ENCODE results near the gene PVALEF. TPM values are rescaled to one million over a fixed set of nuclear protein-coding genes. Genes with fewer than 3 reads are reported as not detected.
"Not testable (repeated sequence)": the region's sequence is repeated elsewhere in the genome, so short reads cannot be mapped to it uniquely, and the experiment has no call there.

Gene PVALEF
- total RNA-seq, 1 donor from 2014 or later = not detected

GRCh38 chr17:81221371-81221841 lies 56.1 kb downstream of the PVALEF start:
- Histone ChIP-seq H3K27me3 (ENCODE audit: control insufficient read depth, insufficient read depth, low read length) (no peaks in the 10 kb centered on the region), H3K4me3 (ENCODE audit: low read depth, low read length) (peak overlapping the region; percentile 73), H3K36me3 (ENCODE audit: control insufficient read depth, insufficient read depth, low read length) (no peaks in the 10 kb centered on the region)
- TF ChIP-seq CTCF (IDR thresholded peaks at IDR 0.05; ENCODE audit: insufficient read depth, low read length, poor library complexity, severe bottlenecking) = no peak
- no peak for DNase-seq (ENCODE audit: low read depth)

GRCh38 chr17:81221842-81222619 lies 56.7 kb downstream of the PVALEF start:
- Histone ChIP-seq H3K36me3 (ENCODE audit: control insufficient read depth, insufficient read depth, low read length) (no peaks in the 10 kb centered on the region), H3K27me3 (ENCODE audit: control insufficient read depth, insufficient read depth, low read length) (no peaks in the 10 kb centered on the region), H3K4me3 (ENCODE audit: low read depth, low read length) (peak overlapping the region; percentile 73)
- TF ChIP-seq CTCF (IDR thresholded peaks at IDR 0.05; ENCODE audit: insufficient read depth, low read length, poor library complexity, severe bottlenecking) = no peak
- no peak for DNase-seq (ENCODE audit: low read depth)

- peak overlapping the region; percentile 73 for H3K4me3 ChIP-seq (ENCODE audit: low read depth, low read length)
- H3K27me3 ChIP-seq (ENCODE audit: control insufficient read depth, insufficient read depth, low read length) = no peaks in the 10 kb centered on the region
- TF ChIP-seq CTCF (IDR thresholded peaks at IDR 0.05; ENCODE audit: insufficient read depth, low read length, poor library complexity, severe bottlenecking) = no peak
- DNase-seq (ENCODE audit: low read depth) = no peak
- no peaks in the 10 kb centered on the region for H3K36me3 ChIP-seq (ENCODE audit: control insufficient read depth, insufficient read depth, low read length)
These were observed 57.3 kb downstream of the PVALEF start for GRCh38 chr17:81222620-81222905.

GRCh38 chr17:81222906-81223761 lies 57.8 kb downstream of the PVALEF start, which contains the start of gene CEP131:
TSS of gene CEP131 (minus strand) at chr17:81222965. CDS start at chr17:81220056, 2,909 bp downstream.
- peak; percentile 80 for DNase-seq (ENCODE audit: low read depth)
- Histone ChIP-seq H3K36me3 (ENCODE audit: control insufficient read depth, insufficient read depth, low read length) (no peaks in the 10 kb centered on the region), H3K4me3 (ENCODE audit: low read depth, low read length) (peak within 1 kb of the TSS; percentile 73), H3K27me3 (ENCODE audit: control insufficient read depth, insufficient read depth, low read length) (no peaks in the 10 kb centered on the region)
- TF ChIP-seq CTCF (IDR thresholded peaks at IDR 0.05; ENCODE audit: insufficient read depth, low read length, poor library complexity, severe bottlenecking) = no peak

GRCh38 chr17:81223762-81224130 lies 58.4 kb downstream of the PVALEF start:
- H3K27me3 ChIP-seq (ENCODE audit: control insufficient read depth, insufficient read depth, low read length) = no peaks in the 10 kb centered on the region
- H3K36me3 ChIP-seq (ENCODE audit: control insufficient read depth, insufficient read depth, low read length) = no peaks in the 10 kb centered on the region
- no peak for TF ChIP-seq CTCF (IDR thresholded peaks at IDR 0.05; ENCODE audit: insufficient read depth, low read length, poor library complexity, severe bottlenecking)
- DNase-seq (ENCODE audit: low read depth) = no peak
- H3K4me3 ChIP-seq (ENCODE audit: low read depth, low read length) = no peak overlapping the region

- H3K27me3 ChIP-seq (ENCODE audit: control insufficient read depth, insufficient read depth, low read length); DNase-seq (ENCODE audit: low read depth); H3K36me3 ChIP-seq (ENCODE audit: control insufficient read depth, insufficient read depth, low read length); H3K4me3 ChIP-seq (ENCODE audit: low read depth, low read length): not testable (repeated sequence)
These were observed 62.3 kb downstream of the PVALEF start for GRCh38 chr17:81227630-81228029.

Data from kidney epithelial cell (primary cell).